ENCODE results near the gene CPB1.

DNA sequence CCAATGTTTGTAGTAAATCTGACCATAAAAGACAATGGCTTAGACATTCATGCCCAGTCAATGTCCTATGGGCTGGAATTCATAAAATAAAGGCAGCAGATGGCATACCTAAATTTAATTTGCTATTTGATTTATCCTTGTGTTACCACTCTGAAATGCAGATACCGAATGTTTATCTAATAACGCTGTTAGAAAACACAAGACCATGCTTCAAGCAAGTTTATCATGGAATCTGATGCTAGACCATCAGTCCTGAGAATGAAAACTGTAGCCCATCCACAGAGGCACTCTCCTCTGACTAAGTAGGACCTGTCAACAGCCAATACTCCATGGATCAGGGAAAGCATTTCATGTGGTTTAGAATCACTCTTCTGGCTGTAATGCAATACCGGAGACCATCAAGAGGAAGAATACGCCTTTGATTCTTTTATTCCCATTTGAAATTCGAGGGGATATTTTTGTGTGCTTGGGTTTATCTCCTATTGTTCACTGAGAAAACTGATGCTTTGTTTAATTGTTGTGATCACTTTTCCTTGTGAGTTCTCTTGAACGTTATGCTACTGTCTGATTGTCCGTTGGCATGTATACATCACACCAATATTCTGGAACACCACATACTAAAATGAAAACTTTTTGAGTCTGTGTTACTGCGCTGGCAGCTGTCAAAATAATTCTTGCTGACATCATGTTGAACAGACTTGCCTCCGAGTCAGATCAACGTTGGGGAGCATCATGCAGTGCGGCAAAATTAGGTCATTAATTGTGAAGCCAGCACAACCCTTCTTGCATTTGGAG lies 12.1 kb upstream of the CPB1 start:
- no peak for TF ChIP-seq EZH2 (IDR thresholded peaks at IDR 0.05; ENCODE audit: borderline replicate concordance, low read length)
- TF ChIP-seq, protein P1, sequence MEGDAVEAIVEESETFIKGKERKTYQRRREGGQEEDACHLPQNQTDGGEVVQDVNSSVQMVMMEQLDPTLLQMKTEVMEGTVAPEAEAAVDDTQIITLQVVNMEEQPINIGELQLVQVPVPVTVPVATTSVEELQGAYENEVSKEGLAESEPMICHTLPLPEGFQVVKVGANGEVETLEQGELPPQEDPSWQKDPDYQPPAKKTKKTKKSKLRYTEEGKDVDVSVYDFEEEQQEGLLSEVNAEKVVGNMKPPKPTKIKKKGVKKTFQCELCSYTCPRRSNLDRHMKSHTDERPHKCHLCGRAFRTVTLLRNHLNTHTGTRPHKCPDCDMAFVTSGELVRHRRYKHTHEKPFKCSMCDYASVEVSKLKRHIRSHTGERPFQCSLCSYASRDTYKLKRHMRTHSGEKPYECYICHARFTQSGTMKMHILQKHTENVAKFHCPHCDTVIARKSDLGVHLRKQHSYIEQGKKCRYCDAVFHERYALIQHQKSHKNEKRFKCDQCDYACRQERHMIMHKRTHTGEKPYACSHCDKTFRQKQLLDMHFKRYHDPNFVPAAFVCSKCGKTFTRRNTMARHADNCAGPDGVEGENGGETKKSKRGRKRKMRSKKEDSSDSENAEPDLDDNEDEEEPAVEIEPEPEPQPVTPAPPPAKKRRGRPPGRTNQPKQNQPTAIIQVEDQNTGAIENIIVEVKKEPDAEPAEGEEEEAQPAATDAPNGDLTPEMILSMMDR (conservative IDR thresholded peaks at IDR 0.05 in 1 of 2, IDR thresholded peaks at IDR 0.05 in 1 of 2; ENCODE audit: extremely low read depth in 1 of 2, insufficient read depth in 1 of 2, low read depth in 1 of 2, low read length in 2 of 2), result no peak
